SK-N-SH (cell line): ENCODE results near the gene P2RY8. TPM values are rescaled to one million over a fixed set of nuclear protein-coding genes. Genes with fewer than 3 reads are reported as not detected.

ENCODE experiments used
- CTCF ChIA-PET: fragments of 300-600, 350-600 bp; formaldehyde crosslinking; extraction: SDS; loops from one replicate; lab custom pipeline; 2021; lab: Yijun Ruan, JAX
- POLR2A ChIA-PET: fragments of 350-600 bp; sonication (Branson Sonifier 250); formaldehyde crosslinking; extraction: SDS; loops from one replicate; lab custom pipeline; 2020; ENCODE audit warnings: antibody characterized with exemption, inconsistent platforms; lab: Yijun Ruan, JAX
- DNase-seq: peaks from one replicate; pipeline ENCODE4 v3.0.0; 2012
- H2AFZ ChIP-seq: fragments of 200-600 bp; sonication (generic); 2 replicates; pipeline ENCODE4 v1.8.1; 2016; ENCODE audit warnings: antibody characterized with exemption, mild to moderate bottlenecking, low read depth
- H3F3A ChIP-seq: fragments of 200-600 bp; sonication (generic); replicated peaks from 2 replicates; pipeline ENCODE3; 2016; ENCODE audit warnings: antibody characterized with exemption, mild to moderate bottlenecking; ENCODE audit not compliant: insufficient read depth
- H3K27ac ChIP-seq, 2 experiments: fragments of 200-500 bp in 1 of 2; fragments of 200-600 bp in 1 of 2; sonication (Bioruptor generic) in 1 of 2; sonication (generic), shearing (Covaris generic) in 1 of 2; 2 replicates each; pipeline versions ENCODE4 v1.5.1 to v1.6.1; 2014 to 2016; ENCODE audit warnings: low read depth in 2 of 2, inconsistent platforms in 1 of 2, low read length in 1 of 2, mild to moderate bottlenecking in 1 of 2, mixed read lengths in 1 of 2
- H3K27me3 ChIP-seq: fragments of 200-600 bp; sonication (generic), shearing (Covaris generic); 2 replicates; pipeline ENCODE4 v1.6.1; 2016; ENCODE audit warnings: mixed run types; ENCODE audit not compliant: insufficient read depth
- H3K36me3 ChIP-seq, 2 experiments: fragments of 200-500 bp in 1 of 2; fragments of 200-600 bp in 1 of 2; sonication (Bioruptor generic) in 1 of 2; sonication (generic) in 1 of 2; replicated peaks in 1 of 2; 2 replicates each; pipeline versions ENCODE3 to v1.5.1; 2014 to 2016; ENCODE audit warnings: low read length in 1 of 2, mild to moderate bottlenecking in 1 of 2; ENCODE audit not compliant: insufficient read depth in 2 of 2, control insufficient read depth in 1 of 2
- H3K4me1 ChIP-seq, 2 experiments: fragments of 200-500 bp in 1 of 2; fragments of 200-600 bp in 1 of 2; sonication (Bioruptor generic) in 1 of 2; sonication (generic), shearing (Covaris generic) in 1 of 2; 2 replicates each; pipeline versions ENCODE4 v1.5.1 to v1.6.1; 2014 to 2016; ENCODE audit warnings: low read depth in 1 of 2, low read length in 1 of 2, mixed run types in 1 of 2; ENCODE audit not compliant: insufficient read depth in 2 of 2, control insufficient read depth in 1 of 2
- H3K4me2 ChIP-seq: fragments of 200-600 bp; sonication (generic), shearing (Covaris generic); 2 replicates; pipeline ENCODE4 v1.6.1; 2017; ENCODE audit warnings: mixed run types
- H3K4me3 ChIP-seq, 2 experiments: fragments of 200-500 bp in 1 of 2; fragments of 200-600 bp in 1 of 2; sonication (Bioruptor generic) in 1 of 2; sonication (generic), shearing (Covaris generic) in 1 of 2; 2 replicates each; pipeline versions ENCODE4 v1.5.1 to v1.8.1; 2014 to 2016; ENCODE audit warnings: low read depth in 2 of 2, inconsistent platforms in 1 of 2, low read length in 1 of 2, mild to moderate bottlenecking in 1 of 2, mixed read lengths in 1 of 2, moderate library complexity in 1 of 2
- H3K79me2 ChIP-seq: fragments of 200-600 bp; sonication (generic); 2 replicates; pipeline ENCODE4 v1.8.1; 2017; ENCODE audit warnings: mild to moderate bottlenecking; ENCODE audit not compliant: insufficient read depth
- H3K9ac ChIP-seq: fragments of 200-600 bp; sonication (generic); 2 replicates; pipeline ENCODE4 v1.6.1; 2017; ENCODE audit warnings: mixed run types
- H3K9me2 ChIP-seq: fragments of 200-600 bp; sonication (generic); 2 replicates; pipeline ENCODE4 v1.6.1; 2017; ENCODE audit warnings: mixed run types
- H3K9me3 ChIP-seq: fragments of 200-600 bp; sonication (generic); 2 replicates; pipeline ENCODE4 v1.6.1; 2017; ENCODE audit warnings: mixed run types, mild to moderate bottlenecking, moderate library complexity
- H4K20me1 ChIP-seq: fragments of 200-600 bp; sonication (generic); 2 replicates; pipeline ENCODE4 v1.6.1; 2017; ENCODE audit warnings: mild to moderate bottlenecking, mixed run types; ENCODE audit not compliant: insufficient read depth
- CHD2 ChIP-seq: fragments of 150-350 bp; IDR thresholded peaks from 2 replicates; pipeline ENCODE4 v1.6.1; 2018; ENCODE audit warnings: low read length; ENCODE audit not compliant: partially characterized antibody
- ELF1 ChIP-seq: IDR thresholded peaks from 2 replicates; pipeline ENCODE4 v1.4.0; 2012
- EP300 ChIP-seq, 2 experiments: IDR thresholded peaks; 2 replicates each; pipeline versions ENCODE4 v1.4.0 to v1.6.1; 2012; ENCODE audit warnings: borderline replicate concordance in 1 of 2, low read depth in 1 of 2, low read length in 1 of 2
- EZH2phosphoT487 ChIP-seq: fragments of 200-600 bp; sonication (generic); IDR thresholded peaks from 2 replicates; pipeline ENCODE4 v1.6.1; 2017; ENCODE audit warnings: low read depth, mixed run types, mild to moderate bottlenecking, antibody characterized with exemption, moderate library complexity, borderline replicate concordance
- FOXJ3 ChIP-seq: sonication (generic); formaldehyde crosslinking; IDR thresholded peaks from 2 replicates; pipeline ENCODE4 v1.5.1; 2020; ENCODE audit warnings: mild to moderate bottlenecking, missing genetic modification reagents
- IRF3 ChIP-seq: fragments of 150-350 bp; IDR thresholded peaks from 2 replicates; pipeline ENCODE4 v1.6.1; 2016; ENCODE audit warnings: mild to moderate bottlenecking, low read depth, low read length
- MXI1 ChIP-seq: IDR thresholded peaks from 2 replicates; pipeline ENCODE4 v1.6.1; 2012; ENCODE audit warnings: mild to moderate bottlenecking, low read depth, low read length, improper control_type of control experiment
- RAD21 ChIP-seq: IDR thresholded peaks from 2 replicates; pipeline ENCODE4 v1.6.1; 2012; ENCODE audit warnings: mild to moderate bottlenecking, low read length
- RCOR1 ChIP-seq: fragments of 150-350 bp; IDR thresholded peaks from 2 replicates; pipeline ENCODE4 v1.6.1; 2017; ENCODE audit warnings: antibody characterized with exemption, low read length
- REST ChIP-seq: IDR thresholded peaks from 2 replicates; pipeline ENCODE4 v1.6.1; 2012; ENCODE audit warnings: mild to moderate bottlenecking, low read depth, low read length, moderate library complexity
- YY1 ChIP-seq: IDR thresholded peaks from 2 replicates; pipeline ENCODE4 v1.4.0; 2012; ENCODE audit warnings: low read depth, mild to moderate bottlenecking
- ZBTB33 ChIP-seq: IDR thresholded peaks from 2 replicates; pipeline ENCODE4 v1.4.0; 2012; ENCODE audit warnings: low read depth, borderline replicate concordance
- WGBS: methylation state at CpG from one replicate; pipeline ENCODE4 v1.1.6; 2017; ENCODE audit warnings: low lambda C conversion rate; 5-methylcytosine and 5-hydroxymethylcytosine counted together
- polyA plus RNA-seq, 3 experiments: library from polyadenylated mRNA; depleted of rRNA; stranded (reverse); fragments of >200 nt; gene quantifications; 2 replicates each; pipeline ENCODE4 v1.2.3, GENCODE V29; 2012

P2RY8 gene
- polyA plus RNA-seq, 1 of the 3 experiments (the other 2 are of a cell fraction), result 0.08 TPM

- TF ChIP-seq RCOR1 (no peak), YY1 (no peak)
Observed at GRCh38 chrX:1496076-1496475, 40.9 kb downstream of the P2RY8 start (continued).

GRCh38 chrX:1493877-1494510 is 43.0 kb downstream of the P2RY8 start:
- TF ChIP-seq YY1 (no peak), ZBTB33 (no peak), ELF1 (no peak)
- TF ChIP-seq, all 33 proteins: peak for 0
- H3K9me3 ChIP-seq, result no peaks in the 10 kb centered on the region
- WGBS, result 35% methylated on average over 8 of the region's 15 CpGs
- no peak overlapping the region for H3K27ac ChIP-seq
- H3K27me3 ChIP-seq, result no peaks in the 10 kb centered on the region
- peaks cover 14% of the 10 kb centered on the region for H3F3A ChIP-seq
- H3K9ac ChIP-seq, result no peak overlapping the region
- CTCF ChIA-PET, result no interaction called here
- H3K9me2 ChIP-seq, result no peaks in the 10 kb centered on the region
- peak overlapping the region; percentile 71; the same call in 1 of the 2 replicates for H2AFZ ChIP-seq
- 0 out of 2 replicates have a peak overlapping the region, but pooled peaks have one; percentile 11 for H3K4me2 ChIP-seq
- no peaks in the 10 kb centered on the region for H3K36me3 ChIP-seq
- no peak overlapping the region for H3K4me3 ChIP-seq
- H3K79me2 ChIP-seq, result no peaks in the 10 kb centered on the region
- DNase-seq, result no peak
- H4K20me1 ChIP-seq, result no peaks in the 10 kb centered on the region
- POLR2A ChIA-PET, result no interaction called here
- no peaks in the 10 kb centered on the region for H3K4me1 ChIP-seq

- Histone ChIP-seq H3K4me3 (no peak overlapping the region), H3K27me3 (no peaks in the 10 kb centered on the region), H3K4me1 (no peaks in the 10 kb centered on the region), H3K36me3 (no peaks in the 10 kb centered on the region), H3K9ac (no peak overlapping the region), H3K9me2 (no peaks in the 10 kb centered on the region), H3K27ac (no peak overlapping the region), H3K9me3 (no peaks in the 10 kb centered on the region), H3F3A (peaks cover 15% of the 10 kb centered on the region), H2AFZ (peak overlapping the region; percentile 71; the same call in 1 of the 2 replicates), H4K20me1 (no peaks in the 10 kb centered on the region), H3K79me2 (no peaks in the 10 kb centered on the region)
- CTCF ChIA-PET, result no interaction called here
- no peak for DNase-seq
- POLR2A ChIA-PET, result no interaction called here
- no peak for TF ChIP-seq IRF3
- TF ChIP-seq YY1, result no peak
- TF ChIP-seq CHD2, result no peak
- TF ChIP-seq MXI1, result no peak
- no peak for TF ChIP-seq FOXJ3 (CRISPR knock-in tag)
- no peak for TF ChIP-seq RAD21
- TF ChIP-seq EZH2phosphoT487, result no peak
- TF ChIP-seq EP300 (IDR thresholded peaks at IDR 0.05; ENCODE audit: borderline replicate concordance in 1 of 2, low read depth in 1 of 2, low read length in 1 of 2), result no peak
- TF ChIP-seq REST, result no peak
- TF ChIP-seq, all 33 proteins: peak for 0
- WGBS, result 24% methylated on average over 16 of the region's 16 CpGs
- 0 out of 2 replicates have a peak overlapping the region, but pooled peaks have one; percentile 11 for H3K4me2 ChIP-seq
Observed at GRCh38 chrX:1493412-1493811, 43.6 kb downstream of the P2RY8 start.
